ENCODE results near the gene SRGAP3.

DNA sequence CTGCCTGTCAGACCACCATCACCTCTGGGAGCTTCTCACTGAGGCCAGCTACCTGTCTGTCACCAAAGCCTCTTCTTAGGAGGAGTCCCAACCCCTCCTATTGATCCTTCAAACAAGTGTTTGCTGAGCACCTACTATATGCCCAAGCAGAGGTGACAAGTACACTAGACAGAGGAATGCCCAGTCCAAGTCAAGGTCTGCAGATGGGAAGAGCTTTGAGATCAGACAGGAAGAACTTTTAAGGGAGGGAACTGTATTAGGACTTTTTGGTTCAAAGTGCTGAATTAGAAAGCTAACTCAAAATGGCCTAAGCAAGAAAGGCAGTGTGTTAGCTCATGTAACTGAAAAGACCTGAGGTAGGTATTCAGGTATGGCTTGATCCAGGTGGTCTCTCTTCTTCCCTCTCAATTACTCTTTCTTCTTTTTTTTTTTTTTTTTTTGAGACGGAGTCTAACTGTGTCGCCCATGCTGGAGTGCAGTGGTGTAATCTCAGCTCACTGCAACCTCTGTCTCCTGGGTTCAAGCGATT is 282.6 kb downstream of the SRGAP3 start:
- TF ChIP-seq CTCF (conservative IDR thresholded peaks at IDR 0.05 in 1 of 2, IDR thresholded peaks at IDR 0.05 in 1 of 2; ENCODE audit: low read depth in 1 of 2, low read length in 2 of 2) (no peak), EZH2 (IDR thresholded peaks at IDR 0.05; ENCODE audit: low read length, missing control alignments) (no peak)
